HFFc6 (cell line): ENCODE measurements around the gene ITGA8. TPM values are rescaled to one million over a fixed set of nuclear protein-coding genes. Genes with fewer than 3 reads are reported as not detected.

Source experiments
- DNase-seq: peaks from one replicate; pipeline ENCODE4 v3.0.0-alpha.2; 2018
- H3K27ac Mint-ChIP-seq: 2 replicates; pipeline ENCODE4 v1.8.0; 2020; ENCODE audit warnings: mild to moderate bottlenecking, mixed read lengths
- H3K27me3 Mint-ChIP-seq: 2 replicates; pipeline ENCODE4 v1.8.0; 2021; ENCODE audit warnings: mild to moderate bottlenecking, moderate library complexity, mixed read lengths; ENCODE audit not compliant: insufficient read depth
- H3K36me3 Mint-ChIP-seq: 2 replicates; pipeline ENCODE4 v1.8.0; 2021; ENCODE audit warnings: low read depth, mixed read lengths
- H3K4me1 Mint-ChIP-seq: 2 replicates; pipeline ENCODE4 v1.8.0; 2020; ENCODE audit warnings: low read depth, mixed read lengths
- H3K4me3 Mint-ChIP-seq: 2 replicates; pipeline ENCODE4 v1.8.0; 2020; ENCODE audit warnings: mild to moderate bottlenecking, moderate library complexity, mixed read lengths
- H3K9me3 Mint-ChIP-seq: 2 replicates; pipeline ENCODE4 v1.8.0; 2020; ENCODE audit warnings: mild to moderate bottlenecking, mixed read lengths
- total RNA-seq, 6 experiments: library from RNA; stranded (reverse); fragmentation: NEBNext Ultra II Directional; extraction: Animal tissue kit (Norgen Biotek cat#: 25700); gene quantifications; 2 replicates in 1 of 6; 3 replicates in 5 of 6; pipeline ENCODE4 v1.2.3, GENCODE V29; 2021
- TF ChIP-seq, protein P1 (sequence below): fragments of 200-600 bp; sonication (generic); IDR thresholded peaks from 2 replicates; pipeline ENCODE4 v1.5.0; 2021; ENCODE audit warnings: antibody characterized with exemption, mild to moderate bottlenecking

The ITGA8 gene
- total RNA-seq, 6 experiments from 2014 or later, result not detected

DNA sequence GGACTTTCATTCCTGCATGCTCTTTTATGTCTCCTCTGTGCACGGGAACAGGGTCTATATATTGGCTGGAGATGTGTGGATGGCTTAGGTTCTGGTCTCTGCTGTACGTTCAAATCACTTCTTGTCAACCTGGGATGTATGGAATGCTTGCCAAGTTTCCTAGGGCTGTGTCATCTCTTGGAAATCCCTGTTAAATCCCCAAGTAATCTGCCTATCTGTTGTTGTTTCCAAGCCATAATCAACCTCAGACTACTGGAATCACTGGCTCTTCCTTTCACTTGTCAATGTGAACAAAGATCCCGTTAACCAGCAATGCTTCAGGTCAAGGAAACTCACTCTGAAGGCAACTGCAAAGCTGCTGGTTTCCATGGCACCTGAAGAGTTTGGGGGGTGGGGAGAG is 255.3 kb downstream of the ITGA8 start:
- no peaks in the 10 kb centered on the region for H3K36me3 Mint-ChIP-seq
- DNase-seq, result no peak
- no peaks in the 10 kb centered on the region for H3K9me3 Mint-ChIP-seq
- peaks cover 10% of the 10 kb centered on the region for H3K27me3 Mint-ChIP-seq
- TF ChIP-seq, protein P1, sequence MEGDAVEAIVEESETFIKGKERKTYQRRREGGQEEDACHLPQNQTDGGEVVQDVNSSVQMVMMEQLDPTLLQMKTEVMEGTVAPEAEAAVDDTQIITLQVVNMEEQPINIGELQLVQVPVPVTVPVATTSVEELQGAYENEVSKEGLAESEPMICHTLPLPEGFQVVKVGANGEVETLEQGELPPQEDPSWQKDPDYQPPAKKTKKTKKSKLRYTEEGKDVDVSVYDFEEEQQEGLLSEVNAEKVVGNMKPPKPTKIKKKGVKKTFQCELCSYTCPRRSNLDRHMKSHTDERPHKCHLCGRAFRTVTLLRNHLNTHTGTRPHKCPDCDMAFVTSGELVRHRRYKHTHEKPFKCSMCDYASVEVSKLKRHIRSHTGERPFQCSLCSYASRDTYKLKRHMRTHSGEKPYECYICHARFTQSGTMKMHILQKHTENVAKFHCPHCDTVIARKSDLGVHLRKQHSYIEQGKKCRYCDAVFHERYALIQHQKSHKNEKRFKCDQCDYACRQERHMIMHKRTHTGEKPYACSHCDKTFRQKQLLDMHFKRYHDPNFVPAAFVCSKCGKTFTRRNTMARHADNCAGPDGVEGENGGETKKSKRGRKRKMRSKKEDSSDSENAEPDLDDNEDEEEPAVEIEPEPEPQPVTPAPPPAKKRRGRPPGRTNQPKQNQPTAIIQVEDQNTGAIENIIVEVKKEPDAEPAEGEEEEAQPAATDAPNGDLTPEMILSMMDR, result no peak
- peaks cover 57% of the 10 kb centered on the region for H3K4me1 Mint-ChIP-seq
- H3K4me3 Mint-ChIP-seq, result no peak overlapping the region
- no peak overlapping the region for H3K27ac Mint-ChIP-seq

Other genes with a start within 250 kb of the ITGA8 start
- gene MINDY3, start 140.6 kb upstream of the ITGA8 start, total RNA-seq, result 10 to 100 TPM; 25.2 to 31.4 (median 28.4) TPM